ENCODE results near the gene TGFBR3L. TPM values are rescaled to one million over a fixed set of nuclear protein-coding genes. Genes with fewer than 3 reads are reported as not detected.

TGFBR3L gene
- 0.32 and 0.73 TPM in 2 replicates for total RNA-seq

GRCh38 chr19:7914598-7915045, at the start of gene TGFBR3L:
TSS of gene TGFBR3L (plus strand) at chr19:7914830.

GRCh38 chr19:7874076-7874896, 40.3 kb upstream of the TGFBR3L start, which contains the start of gene PRR36:
TSS of gene PRR36 (minus strand) at chr19:7874390. CDS start at chr19:7873689, 701 bp downstream.

GRCh38 chr19:7888145-7888825, 26.3 kb upstream of the TGFBR3L start, which contains the start of gene LRRC8E:
TSS of gene LRRC8E (plus strand) at chr19:7888510. CDS start at chr19:7895604, 7,094 bp downstream.

GRCh38 chr19:7903244-7904073, 11.2 kb upstream of the TGFBR3L start, which contains the start of gene MAP2K7:
TSS of gene MAP2K7 (plus strand) at chr19:7903877. CDS start at chr19:7903945, 68 bp downstream.

GRCh38 chr19:7919610-7920518, 5.2 kb downstream of the TGFBR3L start, which contains the start of gene SNAPC2:
TSS of gene SNAPC2 (plus strand) at chr19:7920338. CDS start at chr19:7920367, 29 bp downstream.

GRCh38 chr19:7926021-7926726, 11.5 kb downstream of the TGFBR3L start, which contains the start of gene CTXN1:
TSS of gene CTXN1 (minus strand) at chr19:7926135. CDS start at chr19:7925538, 597 bp downstream.

DNA sequence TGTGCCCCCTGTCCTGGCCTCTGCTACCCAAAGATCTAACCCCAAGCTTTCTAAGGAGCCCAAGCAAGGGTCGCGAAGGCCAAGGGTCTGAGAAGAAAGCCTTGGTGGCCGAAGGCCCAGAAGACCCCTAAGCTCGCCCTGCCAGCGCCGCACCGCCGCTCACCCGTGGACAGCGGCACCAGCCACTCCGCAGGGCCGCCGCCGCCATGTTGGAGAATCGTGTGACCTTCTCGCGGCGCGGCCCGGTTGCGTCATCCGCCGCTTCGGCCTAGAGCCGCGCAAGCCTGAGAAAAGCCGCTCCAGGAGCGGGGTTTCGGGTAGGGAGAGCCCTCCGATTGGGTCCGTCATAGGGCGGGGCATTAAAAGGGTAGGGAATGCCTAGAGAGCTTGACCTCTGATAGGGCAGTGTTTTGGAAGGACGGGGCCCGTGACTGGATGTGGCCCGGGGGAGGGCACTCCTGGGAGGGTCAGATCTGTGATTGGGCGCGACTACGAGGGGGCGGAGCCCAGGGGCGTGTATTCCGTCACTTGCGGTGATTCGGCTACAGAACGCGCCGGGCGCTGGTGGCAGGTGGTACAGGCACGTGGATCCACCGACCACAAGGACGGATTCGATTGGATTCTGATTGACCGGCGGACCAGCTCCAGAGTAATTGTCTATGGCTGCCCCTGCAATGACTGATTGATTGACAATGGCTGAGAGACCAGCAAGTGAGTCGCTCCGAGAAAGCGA, 29.0 kb downstream of the TGFBR3L start, which contains the start of gene TIMM44:
Gene TIMM44 (minus strand): TSS at position 223 of the 733 bp plus-strand sequence. CDS start 15 bp downstream, at position 208.

Other genes starting within 250 kb of the TGFBR3L start
- not detected in 2 replicates for gene RETN, start 245.8 kb upstream of the TGFBR3L start, total RNA-seq
- not detected in 2 replicates for gene MCEMP1, start 237.7 kb upstream of the TGFBR3L start, total RNA-seq
- 35.7 and 50.6 TPM in 2 replicates for gene TRAPPC5, start 234.0 kb upstream of the TGFBR3L start, total RNA-seq
- gene FCER2, start 212.7 kb upstream of the TGFBR3L start, total RNA-seq: not detected in 2 replicates
- not detected in 2 replicates for gene CLEC4G, start 182.7 kb upstream of the TGFBR3L start, total RNA-seq
- not detected in 2 replicates for gene CD209, start 167.3 kb upstream of the TGFBR3L start, total RNA-seq
- gene CLEC4M, start 151.6 kb upstream of the TGFBR3L start, total RNA-seq: not detected in 2 replicates
- 21.9 and 22.9 TPM in 2 replicates for gene EVI5L, start 84.6 kb upstream of the TGFBR3L start, total RNA-seq
- gene PRR36, start 40.4 kb upstream of the TGFBR3L start, total RNA-seq: not detected in 2 replicates
- 13.7 and 13.8 TPM in 2 replicates for gene LRRC8E, start 26.3 kb upstream of the TGFBR3L start, total RNA-seq
- 15.9 and 19.5 TPM in 2 replicates for gene MAP2K7, start 11.0 kb upstream of the TGFBR3L start, total RNA-seq
- gene SNAPC2, start 5.5 kb downstream of the TGFBR3L start, total RNA-seq: 17.8 and 19.8 TPM in 2 replicates
- 0.61 and 1.9 TPM in 2 replicates for gene CTXN1, start 11.3 kb downstream of the TGFBR3L start, total RNA-seq
- gene TIMM44, start 28.8 kb downstream of the TGFBR3L start, total RNA-seq: 43.5 and 52.4 TPM in 2 replicates
- 33.3 and 37.8 TPM in 2 replicates for gene ELAVL1, start 90.8 kb downstream of the TGFBR3L start, total RNA-seq
- gene CCL25, start 137.9 kb downstream of the TGFBR3L start, total RNA-seq: not detected in 2 replicates
- gene FBN3, start 234.8 kb downstream of the TGFBR3L start, total RNA-seq: not detected in 2 replicates